Naive B cell (primary cell): ENCODE results near the gene TIAM1. TPM values are rescaled to one million over a fixed set of nuclear protein-coding genes. Genes with fewer than 3 reads are reported as not detected.

Source experiments
- ATAC-seq, 2 donors: fragments of 150-1000 bp; cut with Tn5 transposase; 2 replicates each; pipeline ENCODE4 v1.10.0; 2021; ENCODE audit warnings: low read depth in 2 of 2, mild to moderate bottlenecking in 2 of 2, moderate library complexity in 2 of 2
- DNase-seq: peaks from one replicate; pipeline ENCODE4 v3.0.0; 2022
- H3K27ac Mint-ChIP-seq, 6 donors: one replicate each; pipeline ENCODE4 v1.8.0; 2020 to 2022; ENCODE audit warnings: mild to moderate bottlenecking in 6 of 6, mixed read lengths in 6 of 6, moderate library complexity in 5 of 6, inconsistent platforms in 2 of 6
- H3K27me3 Mint-ChIP-seq, 3 donors: one replicate each; pipeline ENCODE4 v1.8.0; 2021 to 2022; ENCODE audit warnings: mixed read lengths in 3 of 3, mild to moderate bottlenecking in 1 of 3
- H3K36me3 Mint-ChIP-seq, 2 donors: one replicate each; pipeline ENCODE4 v1.8.0; 2020 to 2022; ENCODE audit warnings: mixed read lengths in 2 of 2, inconsistent platforms in 1 of 2, mild to moderate bottlenecking in 1 of 2
- H3K4me1 Mint-ChIP-seq, 3 donors: one replicate each; pipeline ENCODE4 v1.8.0; 2020 to 2022; ENCODE audit warnings: mixed read lengths in 3 of 3, inconsistent platforms in 1 of 3, mild to moderate bottlenecking in 1 of 3, moderate library complexity in 1 of 3
- H3K4me3 Mint-ChIP-seq, 8 donors: one replicate each; pipeline ENCODE4 v1.8.0; 2020 to 2022; ENCODE audit warnings: mild to moderate bottlenecking in 8 of 8, mixed read lengths in 8 of 8, moderate library complexity in 8 of 8, inconsistent platforms in 2 of 8
- H3K9me3 Mint-ChIP-seq, 7 donors: one replicate each; pipeline ENCODE4 v1.8.0; 2020 to 2022; ENCODE audit warnings: mixed read lengths in 7 of 7, mild to moderate bottlenecking in 5 of 7, inconsistent platforms in 2 of 7, moderate library complexity in 1 of 7
- polyA plus RNA-seq, 6 donors: library from polyadenylated mRNA; unstranded; fragments of 300-500 nt; fragmentation: Illumina TruSeq; gene quantifications; one replicate each; pipeline ENCODE4 v1.2.3, GENCODE V29; 2021; ENCODE audit warnings: low read depth in 6 of 6

Gene TIAM1
- polyA plus RNA-seq, 6 donors from 2014 or later: 0.05 to 0.31 (median 0.11) TPM; not detected in 2

DNA sequence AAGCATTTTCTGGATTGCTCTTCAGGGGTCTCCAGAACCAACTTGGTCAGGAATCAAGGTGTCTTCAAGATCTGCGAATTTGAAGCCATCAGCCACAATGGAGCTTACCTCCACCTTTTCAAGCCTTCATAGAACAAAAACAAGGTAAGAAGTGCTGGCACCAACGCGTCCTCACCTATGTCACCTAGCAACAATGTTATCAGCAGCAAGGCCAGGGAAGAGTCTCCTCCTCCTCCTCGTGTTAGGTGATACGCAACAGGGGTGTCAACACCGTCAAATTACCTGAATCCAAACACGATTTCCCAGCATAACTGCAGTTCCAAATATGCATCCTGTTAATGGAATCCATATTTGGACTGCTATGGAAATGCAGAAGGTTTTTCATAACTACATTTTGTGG, 4.1 kb upstream of the TIAM1 start:
- Mint-ChIP-seq H3K27ac (no peak overlapping the region), H3K9me3 (peaks cover 0 to 8% (median 0%) of the 10 kb centered on the region in 7 donors), H3K4me1 (peaks cover 12 to 14% (median 13%) of the 10 kb centered on the region in 3 donors), H3K27me3 (peaks cover 11 to 20% (median 14%) of the 10 kb centered on the region in 3 donors), H3K4me3 (no peak overlapping the region), H3K36me3 (no peaks in the 10 kb centered on the region)
- ATAC-seq (no peak), DNase-seq (no peak)

- Mint-ChIP-seq H3K36me3 (no peaks in the 10 kb centered on the region), H3K27ac (no peak overlapping the region), H3K4me3 (no peak overlapping the region), H3K27me3 (peaks cover 12 to 26% (median 20%) of the 10 kb centered on the region in 3 donors), H3K4me1 (peaks cover 13 to 19% (median 19%) of the 10 kb centered on the region in 3 donors), H3K9me3 (peaks cover 0 to 8% (median 0%) of the 10 kb centered on the region in 7 donors)
- ATAC-seq: no peak
- no peak for DNase-seq
Observed at GRCh38 chr21:31347435-31348032, 3.5 kb upstream of the TIAM1 start.

DNA sequence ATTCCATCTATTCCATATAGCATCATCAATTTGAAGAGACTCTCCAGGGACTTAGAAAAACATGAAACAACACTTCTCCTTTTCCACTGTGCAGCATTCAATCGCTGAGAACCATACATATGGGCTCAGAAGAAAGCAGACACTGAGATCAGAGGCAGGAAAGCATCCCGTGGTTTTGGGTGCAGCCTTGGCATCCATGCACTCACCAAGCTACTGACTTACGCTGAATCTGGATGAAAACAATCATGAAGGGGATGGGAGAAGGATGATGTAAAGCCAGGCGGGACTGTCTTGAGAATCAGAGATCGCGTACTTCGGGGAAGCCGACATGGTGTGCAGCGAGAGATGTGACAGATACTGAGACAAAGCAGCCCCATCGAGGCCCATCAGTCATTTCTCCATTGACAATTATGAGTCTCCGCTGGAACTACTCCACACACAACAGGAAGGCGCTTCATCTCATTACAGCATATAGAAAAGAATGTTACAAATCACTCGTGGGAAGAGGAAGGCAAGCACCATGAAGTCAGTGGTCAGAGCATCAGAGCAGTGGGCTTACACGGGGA, 2.3 kb upstream of the TIAM1 start:
- peaks cover 17 to 27% (median 22%) of the 10 kb centered on the region in 3 donors for H3K27me3 Mint-ChIP-seq
- H3K4me1 Mint-ChIP-seq: peaks cover 13 to 22% (median 21%) of the 10 kb centered on the region in 3 donors
- H3K36me3 Mint-ChIP-seq: no peaks in the 10 kb centered on the region
- ATAC-seq (no peak), DNase-seq (no peak)
- no peak overlapping the region for H3K27ac Mint-ChIP-seq
- H3K4me3 Mint-ChIP-seq: no peak overlapping the region
- H3K9me3 Mint-ChIP-seq: peaks cover 0 to 8% (median 0%) of the 10 kb centered on the region in 7 donors

- H3K4me3 Mint-ChIP-seq: no peak overlapping the region
- H3K27ac Mint-ChIP-seq: no peak overlapping the region
- ATAC-seq (no peak), DNase-seq (no peak)
- peaks cover 13 to 22% (median 21%) of the 10 kb centered on the region in 3 donors for H3K4me1 Mint-ChIP-seq
- H3K27me3 Mint-ChIP-seq: peaks cover 26 to 37% (median 29%) of the 10 kb centered on the region in 3 donors
- no peaks in the 10 kb centered on the region for H3K36me3 Mint-ChIP-seq
- peaks cover 0 to 3% (median 0%) of the 10 kb centered on the region in 7 donors for H3K9me3 Mint-ChIP-seq
Observed at GRCh38 chr21:31345136-31345535, 1.1 kb upstream of the TIAM1 start.

DNA sequence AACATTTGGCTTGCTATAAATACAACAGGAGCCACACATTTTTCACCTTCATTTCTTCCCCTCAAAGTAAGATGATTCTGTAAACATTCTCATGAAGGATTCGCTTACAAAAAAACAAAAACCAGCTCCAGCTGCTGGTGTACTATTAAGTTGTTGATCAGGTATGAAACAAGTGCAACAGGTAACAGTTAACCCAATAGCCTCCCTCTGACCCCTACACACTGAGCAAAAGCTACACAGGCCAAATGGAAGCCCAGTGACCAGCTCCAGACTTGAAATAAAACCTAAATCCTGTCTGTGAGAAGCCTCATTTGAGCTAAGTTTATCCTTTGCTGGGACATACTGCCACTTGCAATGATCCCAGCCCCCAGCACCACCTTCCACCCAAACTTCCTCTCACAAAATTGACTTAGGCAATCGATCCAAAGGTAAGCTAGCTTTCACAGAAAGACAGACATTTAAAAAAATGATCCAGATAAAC, 991 bp downstream of the TIAM1 start:
- Mint-ChIP-seq H3K4me3 (peak overlapping the region in 4 of 8 donors; percentile 44 to 81 (median 62)), H3K9me3 (no peaks in the 10 kb centered on the region), H3K27me3 (peaks cover 26 to 44% (median 29%) of the 10 kb centered on the region in 3 donors), H3K4me1 (peaks cover 13 to 22% (median 21%) of the 10 kb centered on the region in 3 donors), H3K27ac (no peak overlapping the region), H3K36me3 (no peaks in the 10 kb centered on the region)
- ATAC-seq (no peak), DNase-seq (no peak)

GRCh38 chr21:31342348-31342747, 1.7 kb downstream of the TIAM1 start:
- Mint-ChIP-seq H3K9me3 (no peaks in the 10 kb centered on the region), H3K4me1 (peaks cover 13 to 22% (median 21%) of the 10 kb centered on the region in 3 donors), H3K4me3 (no peak overlapping the region), H3K27me3 (peaks cover 26 to 44% (median 29%) of the 10 kb centered on the region in 3 donors), H3K27ac (no peak overlapping the region), H3K36me3 (no peaks in the 10 kb centered on the region)
- no peak for ATAC-seq
- DNase-seq: no peak

- Mint-ChIP-seq H3K27ac (peak overlapping the region in 1 of 6 donors; percentile 70), H3K9me3 (peaks cover 0 to 1% (median 0%) of the 10 kb centered on the region in 7 donors), H3K27me3 (peaks cover 22 to 44% (median 29%) of the 10 kb centered on the region in 3 donors), H3K4me3 (no peak overlapping the region), H3K4me1 (peaks cover 13 to 22% (median 21%) of the 10 kb centered on the region in 3 donors), H3K36me3 (no peaks in the 10 kb centered on the region)
- no peak for DNase-seq
- no peak for ATAC-seq
Observed at GRCh38 chr21:31340942-31341487, 3.0 kb downstream of the TIAM1 start.

- Mint-ChIP-seq H3K27ac (peak overlapping the region in 1 of 6 donors; percentile 70), H3K4me3 (no peak overlapping the region), H3K9me3 (peaks cover 0 to 1% (median 0%) of the 10 kb centered on the region in 7 donors), H3K4me1 (peaks cover 13 to 22% (median 21%) of the 10 kb centered on the region in 3 donors), H3K36me3 (no peaks in the 10 kb centered on the region), H3K27me3 (peaks cover 22 to 44% (median 29%) of the 10 kb centered on the region in 3 donors)
- no peak for DNase-seq
- no peak for ATAC-seq
Observed at GRCh38 chr21:31340514-31340913, 3.5 kb downstream of the TIAM1 start.

GRCh38 chr21:31339721-31340120, 4.3 kb downstream of the TIAM1 start:
- H3K27ac Mint-ChIP-seq: no peak overlapping the region
- no peak for ATAC-seq

DNA sequence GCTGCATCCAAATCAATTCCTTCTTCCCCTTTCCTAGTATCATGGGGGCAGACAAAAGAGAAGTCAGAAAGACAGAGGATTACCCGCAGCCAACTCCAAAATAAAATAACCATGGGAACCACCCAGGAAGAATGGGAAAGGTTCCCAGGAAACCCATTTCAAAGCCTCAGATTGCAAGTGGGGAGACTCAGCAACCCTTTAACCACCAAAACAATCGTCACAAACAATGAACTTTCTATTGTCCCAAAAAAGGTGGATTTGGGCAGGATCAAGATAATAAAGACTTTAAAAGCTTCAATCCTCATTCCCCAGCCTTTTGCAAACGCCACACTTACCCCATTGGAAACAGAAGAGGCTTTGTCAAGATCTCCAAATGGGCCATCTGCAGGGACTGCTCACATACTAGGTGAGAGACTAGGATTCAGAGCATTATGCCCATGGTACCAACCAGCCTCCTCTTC, 5.1 kb downstream of the TIAM1 start:
- Mint-ChIP-seq H3K36me3 (no peaks in the 10 kb centered on the region), H3K4me1 (peaks cover 8 to 17% (median 15%) of the 10 kb centered on the region in 3 donors), H3K4me3 (no peak overlapping the region), H3K27me3 (peaks cover 14 to 32% (median 23%) of the 10 kb centered on the region in 3 donors), H3K27ac (no peak overlapping the region), H3K9me3 (peaks cover 0 to 1% (median 0%) of the 10 kb centered on the region in 7 donors)
- DNase-seq: no peak
- ATAC-seq: no peak

More at GRCh38 chr21:31339721-31340120, 4.3 kb downstream of the TIAM1 start:
- H3K4me1 Mint-ChIP-seq: peaks cover 13 to 22% (median 21%) of the 10 kb centered on the region in 3 donors
- no peak overlapping the region for H3K4me3 Mint-ChIP-seq
- H3K9me3 Mint-ChIP-seq: peaks cover 0 to 1% (median 0%) of the 10 kb centered on the region in 7 donors
- no peak for DNase-seq
- H3K36me3 Mint-ChIP-seq: no peaks in the 10 kb centered on the region
- peaks cover 19 to 40% (median 29%) of the 10 kb centered on the region in 3 donors for H3K27me3 Mint-ChIP-seq

DNA sequence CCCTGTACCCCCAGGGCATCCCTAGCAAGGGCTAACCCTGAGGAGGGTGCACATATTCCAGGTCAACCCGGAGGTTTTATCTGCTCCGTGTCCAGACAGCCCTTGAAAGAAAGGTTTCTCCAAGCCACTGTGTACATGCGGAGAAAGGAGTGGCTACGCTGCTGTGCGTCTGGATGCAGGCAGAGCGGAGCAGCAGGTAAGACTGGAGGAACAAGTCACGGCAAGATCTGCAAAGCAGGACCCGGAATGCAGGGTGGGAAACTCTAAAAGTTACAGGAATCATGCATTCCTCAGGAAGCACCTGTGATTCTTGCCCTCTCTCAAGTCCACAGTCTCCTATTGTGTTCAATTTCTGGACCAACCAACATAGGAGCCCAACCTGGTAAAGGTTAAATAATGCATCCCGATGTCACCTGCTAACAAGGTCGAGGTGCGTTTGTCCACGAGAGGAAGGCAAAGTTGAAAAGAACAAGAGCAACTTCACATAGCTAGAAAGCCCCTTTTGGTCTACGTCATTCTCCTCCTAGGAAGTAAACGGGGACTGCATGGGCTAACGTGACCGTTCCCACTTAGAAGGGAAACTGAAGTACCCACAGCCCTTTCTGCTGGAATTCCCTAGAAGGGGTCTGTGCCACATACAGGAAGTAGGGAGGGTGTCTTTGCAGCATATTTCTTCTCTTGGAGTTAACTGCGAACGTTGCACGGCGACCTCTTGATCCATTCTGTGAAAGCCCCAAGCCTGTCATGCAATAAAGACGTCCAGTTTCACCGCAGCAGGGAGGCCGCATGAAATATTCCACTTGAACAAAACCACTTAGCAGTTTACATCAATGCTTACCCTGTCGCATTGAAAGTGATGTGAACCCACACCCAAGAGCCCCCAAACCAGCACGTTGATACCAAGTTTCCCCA, 5.8 kb downstream of the TIAM1 start:
- DNase-seq: no peak
- H3K4me3 Mint-ChIP-seq: no peak overlapping the region
- H3K36me3 Mint-ChIP-seq: no peaks in the 10 kb centered on the region
- H3K27ac Mint-ChIP-seq: no peak overlapping the region
- H3K4me1 Mint-ChIP-seq: peaks cover 2 to 10% (median 8%) of the 10 kb centered on the region in 3 donors
- H3K27me3 Mint-ChIP-seq: peaks cover 14 to 26% (median 17%) of the 10 kb centered on the region in 3 donors
- no peak for ATAC-seq
- peaks cover 0 to 1% (median 0%) of the 10 kb centered on the region in 7 donors for H3K9me3 Mint-ChIP-seq

- no peaks in the 10 kb centered on the region for H3K4me1 Mint-ChIP-seq
- H3K36me3 Mint-ChIP-seq: no peaks in the 10 kb centered on the region
- DNase-seq (no peak), ATAC-seq (no peak)
- peak overlapping the region in 1 of 8 donors; percentile 0 for H3K4me3 Mint-ChIP-seq
- peaks cover 0 to 1% (median 0%) of the 10 kb centered on the region in 7 donors for H3K9me3 Mint-ChIP-seq
- H3K27me3 Mint-ChIP-seq: peaks cover 7 to 17% (median 9%) of the 10 kb centered on the region in 3 donors
- H3K27ac Mint-ChIP-seq: peak overlapping the region in 1 of 6 donors; percentile 40
Observed at GRCh38 chr21:31337086-31337485, 7.0 kb downstream of the TIAM1 start.

GRCh38 chr21:31336739-31337040, 7.4 kb downstream of the TIAM1 start:
- ATAC-seq (no peak), DNase-seq (no peak)
- Mint-ChIP-seq H3K9me3 (peaks cover 0 to 1% (median 0%) of the 10 kb centered on the region in 7 donors), H3K4me1 (no peaks in the 10 kb centered on the region), H3K27ac (no peak overlapping the region), H3K27me3 (peaks cover 7 to 17% (median 9%) of the 10 kb centered on the region in 3 donors), H3K36me3 (no peaks in the 10 kb centered on the region), H3K4me3 (no peak overlapping the region)
